Measurements from ENCODE around the gene PMFBP1.

- TF ChIP-seq CTCF (IDR thresholded peaks at IDR 0.05; ENCODE audit: insufficient read depth, low read length) (no peak), POLR2AphosphoS5 (IDR thresholded peaks at IDR 0.05; ENCODE audit: low read depth) (no peak), REST (IDR thresholded peaks at IDR 0.05; ENCODE audit: insufficient replicate concordance, low read depth) (no peak), SPI1 (IDR thresholded peaks at IDR 0.05; ENCODE audit: borderline replicate concordance, low read depth) (no peak), GABPA (IDR thresholded peaks at IDR 0.05; ENCODE audit: low read depth) (no peak)
Observed at GRCh38 chr16:72221630-72222024, 49.7 kb upstream of the PMFBP1 start.

Data from HL-60 (cell line).